Activated T-helper 1 cell treated with Interleukin-2 at 50 U/mL for 16 hours (primary cell): ENCODE measurements around the gene UBE2QL1.

Experiments
- DNase-seq: peaks from one replicate; pipeline ENCODE4 v3.0.0-alpha.2; 2020; ENCODE audit warnings: low read depth

UBE2QL1 gene

DNA sequence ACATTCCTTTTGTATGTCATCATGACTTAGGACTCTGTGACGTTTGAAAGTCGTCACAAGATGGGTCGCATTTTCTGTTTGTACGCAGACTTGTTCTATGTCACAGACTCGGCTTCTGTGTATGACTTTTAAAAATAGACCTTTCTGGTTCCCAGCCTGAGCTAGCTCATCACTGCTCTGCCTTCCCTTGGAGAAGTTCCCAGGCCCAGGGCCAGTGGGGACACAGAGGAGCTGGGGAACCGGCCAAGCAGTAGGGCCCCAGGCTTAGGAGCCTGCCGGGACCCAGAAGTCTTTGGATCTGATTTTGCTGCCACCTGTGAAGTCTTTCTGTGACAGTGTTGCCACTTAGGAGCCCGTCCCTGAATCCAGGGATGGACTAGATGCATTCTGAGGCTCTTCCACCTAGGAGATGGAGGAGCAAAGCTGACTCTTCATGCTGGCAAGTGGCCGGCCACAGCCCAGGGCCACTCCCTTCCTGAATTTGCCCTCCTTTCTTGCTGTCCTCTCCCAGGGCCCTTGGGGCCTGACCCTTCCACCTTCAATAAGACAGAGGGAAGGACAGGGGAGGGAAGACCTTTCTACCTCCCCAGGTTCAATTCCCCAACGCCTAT, 18.1 kb upstream of the UBE2QL1 start:
- no peak for DNase-seq

DNA sequence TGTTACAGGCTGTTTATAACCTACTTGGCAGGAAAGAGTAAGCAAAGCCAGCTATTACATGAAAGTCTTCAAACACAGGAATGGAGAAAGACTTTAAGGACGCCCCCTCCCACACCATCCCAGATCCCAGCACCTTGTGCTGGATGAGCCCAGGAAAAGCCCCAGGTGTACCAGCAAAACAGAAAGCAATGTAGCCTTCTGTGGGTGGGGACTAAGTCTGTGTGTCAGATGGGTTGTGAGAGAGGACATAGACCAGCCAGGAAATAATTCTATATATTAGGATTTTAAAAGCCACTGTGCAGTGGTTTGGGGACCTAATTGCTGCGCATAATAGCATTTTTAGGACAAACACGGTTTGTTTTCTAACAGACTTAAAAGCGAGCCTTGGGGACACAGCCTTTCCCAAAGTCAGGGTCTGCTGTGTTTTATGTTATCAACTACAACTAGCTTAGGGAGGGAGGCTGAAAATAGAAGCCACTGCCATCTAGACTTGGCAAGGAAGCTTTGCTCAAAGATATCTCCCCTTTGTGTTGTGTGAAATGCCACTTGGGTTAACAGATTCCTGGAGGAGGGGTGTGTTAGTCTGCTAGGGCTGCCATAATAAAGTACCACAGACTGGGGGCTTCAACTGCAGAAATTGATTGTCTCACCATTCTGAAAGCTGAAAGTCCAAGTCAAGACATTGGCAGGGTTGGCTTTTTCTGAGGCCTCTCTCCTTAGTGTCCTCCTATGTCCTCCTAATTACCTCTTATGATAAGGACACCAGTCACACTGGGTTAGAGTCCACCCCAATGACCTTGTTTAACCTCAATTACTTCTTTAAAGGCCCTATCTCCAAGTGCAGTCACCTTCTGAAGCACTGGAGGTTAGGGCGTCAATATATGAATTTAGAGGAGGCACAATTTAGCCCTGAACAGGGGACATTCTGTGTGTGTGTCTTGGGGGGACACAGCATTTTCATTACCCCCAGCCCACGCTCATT, 17.2 kb upstream of the UBE2QL1 start:
- DNase-seq: no peak

DNA sequence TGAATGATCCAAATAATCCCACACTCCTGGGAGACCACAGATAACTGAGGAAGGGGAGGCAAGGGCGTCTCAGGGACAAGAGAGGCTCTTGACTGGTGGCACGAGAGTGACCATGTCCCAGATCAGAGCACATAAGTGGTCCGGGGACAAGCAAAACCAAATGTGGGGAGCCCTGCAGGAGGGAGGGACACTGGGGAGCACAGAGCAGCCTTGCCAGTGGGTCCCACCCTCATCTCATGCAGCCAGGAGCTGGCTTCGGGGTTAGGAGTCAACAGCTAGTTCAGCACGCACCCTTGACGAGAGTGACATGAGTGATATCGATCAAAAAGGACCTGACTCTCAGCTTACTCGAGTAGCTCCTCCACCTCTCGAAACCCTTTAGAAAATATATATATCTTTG, 16.5 kb upstream of the UBE2QL1 start:
- DNase-seq: no peak

DNA sequence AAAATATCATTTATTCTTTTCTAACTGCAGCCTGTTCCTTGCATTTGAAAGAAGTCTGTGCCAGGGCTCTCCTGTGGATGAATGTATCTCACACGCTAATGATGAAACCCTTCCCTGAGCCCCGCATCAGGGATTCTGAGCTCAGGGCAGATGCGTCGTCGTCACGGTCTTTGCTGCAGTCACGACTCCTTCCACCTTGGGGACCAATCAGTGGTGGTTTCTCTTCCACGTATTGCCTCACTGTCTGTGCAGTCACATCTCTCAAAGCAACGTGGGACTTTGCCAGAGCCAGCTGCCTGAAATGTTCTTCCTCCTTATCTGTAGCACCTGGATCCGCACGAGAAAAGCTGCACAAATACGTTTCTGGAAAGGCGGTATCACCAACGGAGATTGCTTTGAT, 13.9 kb upstream of the UBE2QL1 start:
- DNase-seq: no peak

DNA sequence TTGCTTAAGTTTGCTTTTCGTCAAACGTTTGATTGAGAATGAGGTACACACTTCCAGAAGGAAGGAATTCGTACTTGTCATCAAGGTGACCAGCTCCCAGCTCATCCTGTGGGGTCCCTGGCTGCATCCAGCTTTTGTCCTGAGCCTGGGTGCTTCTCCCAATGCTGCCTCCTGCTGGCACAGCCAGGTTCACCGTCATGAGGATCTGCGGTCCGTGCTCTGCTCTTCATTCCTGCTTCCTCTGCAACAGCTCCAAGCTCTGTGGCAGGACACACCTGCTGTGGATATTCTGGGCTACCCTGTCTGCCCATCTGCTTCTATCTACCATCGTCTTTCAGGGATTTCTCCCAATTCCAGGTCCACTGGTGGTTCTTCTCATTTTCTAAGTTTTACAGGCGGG, 13.3 kb upstream of the UBE2QL1 start:
- DNase-seq: no peak

DNA sequence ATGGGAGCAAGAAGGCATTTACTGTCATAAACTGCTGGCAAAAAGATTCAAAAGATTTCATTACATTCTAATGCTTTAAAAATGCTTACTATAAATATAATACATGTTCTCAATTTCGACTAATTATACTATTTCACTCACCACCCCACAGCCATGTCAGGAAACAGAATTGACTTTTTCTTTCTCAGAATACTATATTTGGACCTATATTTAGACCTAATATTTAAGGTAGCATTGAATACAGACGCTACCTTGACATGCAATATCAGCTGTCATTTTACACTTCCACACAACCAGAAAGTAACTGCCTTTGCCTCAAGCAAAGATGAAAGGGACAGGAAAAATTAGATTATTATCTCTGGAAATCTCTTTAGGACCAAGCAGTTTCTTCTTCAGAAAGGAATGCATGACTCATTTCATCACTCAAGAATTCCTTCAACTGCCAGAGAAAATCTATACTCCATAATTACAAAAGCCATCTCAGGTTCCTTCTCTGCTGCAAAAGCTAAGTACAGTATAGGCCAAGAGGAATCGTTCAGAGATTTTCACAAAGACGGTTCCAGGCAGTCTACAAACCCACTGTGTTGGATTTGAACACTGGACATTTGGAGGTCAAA, 11.8 kb upstream of the UBE2QL1 start:
- DNase-seq: no peak

DNA sequence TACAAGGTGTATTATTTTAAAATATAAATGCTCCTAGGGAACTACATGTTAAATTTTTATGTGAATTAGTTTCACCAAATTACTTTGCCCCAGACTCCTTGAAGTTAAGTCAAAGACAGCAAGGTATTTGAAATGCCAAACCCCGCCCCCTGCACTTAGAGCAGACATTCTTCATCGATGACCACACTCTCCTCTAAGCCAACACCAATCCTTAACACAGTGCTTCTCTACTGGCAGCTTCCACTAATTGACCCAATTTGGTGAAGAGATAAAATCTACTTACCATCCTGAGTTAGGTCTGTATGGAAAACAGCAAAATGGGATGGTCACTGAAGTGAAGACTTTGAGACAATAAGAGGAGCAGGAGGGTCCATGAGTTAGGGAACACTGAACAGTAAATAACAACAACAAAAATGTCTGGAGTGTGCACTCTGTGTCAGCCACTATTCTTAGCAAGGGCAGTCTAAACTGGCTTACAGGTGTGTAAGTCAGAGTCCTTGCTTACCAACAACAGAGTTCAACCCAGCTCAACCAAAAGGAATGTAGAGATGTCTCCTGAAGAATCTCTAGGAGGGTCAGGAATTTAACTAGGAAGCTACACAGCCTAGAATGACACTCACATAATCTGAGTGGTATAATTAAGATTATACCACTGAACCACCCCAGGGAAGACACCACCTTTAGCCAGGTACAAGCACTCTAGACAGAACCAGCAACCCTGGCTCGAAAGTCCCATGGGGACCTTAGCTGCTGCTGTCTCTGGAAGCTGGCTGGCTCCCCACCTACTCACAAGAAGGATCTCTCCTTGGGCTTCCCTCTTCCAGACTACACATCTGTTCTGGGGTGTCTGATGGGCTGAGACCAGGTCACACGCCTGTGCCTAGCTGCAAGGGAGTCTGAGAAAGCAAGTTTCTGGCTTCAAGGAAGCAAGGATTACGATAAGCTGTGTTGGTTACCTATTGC, 8.8 kb upstream of the UBE2QL1 start:
- no peak for DNase-seq

DNA sequence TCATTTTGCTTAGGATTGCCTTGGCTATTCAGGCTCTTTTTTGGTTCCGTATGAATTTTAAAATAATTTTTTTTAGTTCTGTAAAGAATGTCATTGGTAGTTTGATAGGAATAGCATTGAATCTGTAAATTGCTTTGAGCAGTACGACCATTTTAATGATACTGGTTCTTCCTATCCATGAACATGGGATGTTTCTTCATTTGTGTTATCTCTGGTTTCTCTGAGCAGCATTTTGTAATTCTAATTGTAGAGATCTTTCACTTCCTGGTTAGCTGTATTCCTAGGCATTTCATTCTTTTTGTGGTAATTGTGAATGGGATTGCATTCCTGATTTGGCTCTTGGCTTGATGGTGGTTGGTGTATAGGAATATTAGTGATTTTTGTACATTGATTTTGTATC, 6.3 kb upstream of the UBE2QL1 start:
- DNase-seq: no peak

DNA sequence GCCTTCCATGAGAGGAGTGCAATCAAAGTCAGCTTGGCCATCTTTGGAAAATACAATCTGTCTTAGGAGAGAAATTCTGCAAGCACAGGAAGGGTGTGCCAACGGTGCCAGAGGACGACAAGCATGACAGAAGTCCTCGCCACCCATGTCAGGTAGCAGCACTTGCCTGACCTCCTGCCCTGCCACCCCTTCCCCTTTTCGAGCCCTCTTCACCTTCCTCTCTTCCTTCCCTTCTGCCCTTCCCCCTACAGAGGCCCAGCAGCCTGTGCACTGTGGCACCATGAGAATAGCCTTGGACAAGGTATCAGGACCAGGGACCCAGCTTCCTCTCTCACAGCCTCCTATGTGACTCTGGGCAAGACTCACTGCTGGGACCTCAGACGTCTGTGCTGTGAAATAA, 5.3 kb upstream of the UBE2QL1 start:
- DNase-seq: no peak

DNA sequence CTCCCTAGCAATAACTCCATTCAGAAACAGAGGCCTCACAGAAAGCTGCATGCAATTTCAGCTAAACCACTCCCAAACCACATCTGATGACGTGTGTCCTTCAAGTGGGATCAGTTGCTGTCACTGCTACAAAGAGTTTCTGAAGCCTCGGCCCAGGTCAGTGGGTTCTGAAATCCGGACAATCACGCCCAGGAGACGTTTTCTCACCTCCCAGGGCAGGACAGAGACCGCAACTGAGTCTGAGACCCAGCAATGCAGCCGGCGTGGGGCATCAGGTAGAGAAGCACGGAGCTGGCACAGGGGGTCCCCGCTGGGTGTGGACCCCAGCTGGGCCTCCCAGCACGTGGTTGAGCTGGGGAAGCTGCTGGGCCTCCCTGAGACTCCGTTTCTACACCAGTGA, 2.6 kb upstream of the UBE2QL1 start:
- no peak for DNase-seq

DNA sequence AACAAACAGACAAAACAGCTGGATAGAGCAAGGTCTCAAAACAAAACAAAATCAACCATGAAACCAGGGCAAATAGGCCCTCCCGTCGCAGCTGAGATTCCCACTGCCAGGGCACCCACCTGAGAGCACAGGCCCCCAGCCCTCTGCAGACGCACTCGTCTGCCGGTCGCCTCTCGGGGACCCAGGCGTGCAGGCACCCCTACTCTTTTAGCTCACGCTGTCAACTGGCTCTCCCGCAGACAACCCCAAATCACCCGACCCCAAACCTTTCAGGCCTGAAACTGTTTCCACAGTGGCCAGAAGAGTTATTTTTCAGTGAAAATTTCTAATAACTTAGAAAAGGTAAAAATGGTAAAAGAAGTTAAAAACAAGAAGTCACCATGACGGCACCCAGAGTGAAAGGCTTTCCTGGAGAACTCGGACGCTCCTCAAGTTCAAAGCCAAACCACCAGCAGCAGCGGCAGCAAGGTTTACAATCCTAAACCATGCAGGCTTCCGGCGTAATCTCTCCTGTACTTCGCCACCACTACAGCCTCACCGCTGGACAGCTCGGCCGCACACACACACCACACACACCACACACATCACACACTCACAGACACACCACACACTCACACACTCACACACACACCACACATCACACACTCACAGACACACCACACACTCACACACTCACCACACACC, 1.9 kb upstream of the UBE2QL1 start:
- DNase-seq: no peak

DNA sequence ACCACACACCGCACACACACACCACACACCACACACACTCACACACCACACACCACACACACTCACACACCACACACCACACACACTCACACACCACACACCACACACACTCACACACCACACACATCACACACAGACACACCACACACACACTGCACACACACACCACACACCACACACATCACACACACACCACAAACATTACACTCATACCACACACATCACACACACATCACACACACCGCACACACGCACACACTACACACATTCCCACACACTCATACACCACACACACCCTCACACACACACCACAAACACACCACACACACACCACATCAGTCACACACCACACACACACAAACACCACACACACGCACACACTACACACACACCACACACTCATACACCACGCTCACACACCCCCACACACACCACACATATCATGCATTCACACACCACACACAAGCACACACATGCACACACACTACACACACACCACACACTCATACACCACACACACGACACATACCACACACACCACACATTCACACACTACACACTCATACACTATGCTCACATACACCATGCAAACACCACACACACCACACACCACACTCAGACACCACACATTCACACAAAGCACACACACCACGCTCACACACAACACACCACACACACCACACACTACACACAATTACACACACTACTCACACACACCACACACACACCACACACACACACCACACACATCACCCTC, 1.1 kb upstream of the UBE2QL1 start:
- no peak for DNase-seq

DNA sequence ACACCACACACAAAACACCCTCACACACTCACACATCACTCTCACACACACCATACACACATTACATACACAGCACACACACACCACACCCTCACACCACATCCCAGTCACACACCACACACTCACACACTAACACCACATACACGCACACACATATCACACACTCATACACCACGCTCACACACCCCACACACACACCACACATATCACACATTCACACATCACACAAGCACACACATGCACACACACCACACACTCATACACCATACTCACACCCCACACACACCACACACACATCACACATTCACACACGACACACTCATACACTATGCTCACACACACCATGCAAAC, 543 bp upstream of the UBE2QL1 start:
- no peak for DNase-seq

DNA sequence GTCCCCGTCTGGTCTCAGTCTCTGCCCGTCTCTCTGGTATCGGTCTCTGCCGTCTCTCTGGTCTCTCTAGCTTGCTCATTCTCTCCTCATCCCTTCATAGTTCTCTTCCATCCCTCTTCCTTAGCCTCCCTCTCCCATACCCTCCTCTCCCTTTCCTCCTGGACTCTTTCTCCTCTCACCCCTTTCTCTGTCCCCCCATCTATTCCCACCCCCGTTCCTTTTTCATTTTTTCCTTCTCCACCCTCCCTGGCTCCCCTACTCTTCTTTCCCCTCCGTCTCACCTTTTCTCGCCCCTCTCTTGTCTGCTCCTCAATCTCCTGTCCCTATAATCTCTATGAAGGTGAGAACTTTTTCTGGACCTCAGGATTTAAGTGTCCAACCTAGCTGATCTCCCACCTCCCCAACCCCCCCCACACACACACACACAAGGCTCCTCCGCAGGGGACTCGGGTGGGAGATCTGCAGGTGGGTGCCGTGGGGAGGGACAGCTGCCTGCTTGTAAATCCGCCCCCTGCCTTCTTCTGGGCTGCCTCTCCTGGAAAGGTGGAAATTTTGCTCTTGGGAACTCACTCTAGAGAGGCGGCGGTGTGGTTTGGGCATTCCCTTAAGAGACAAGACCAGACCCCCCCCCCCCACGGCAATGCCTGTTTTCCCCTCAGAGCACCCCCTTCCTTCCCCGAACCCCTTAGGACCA, 953 bp downstream of the UBE2QL1 start:
- no peak for DNase-seq

DNA sequence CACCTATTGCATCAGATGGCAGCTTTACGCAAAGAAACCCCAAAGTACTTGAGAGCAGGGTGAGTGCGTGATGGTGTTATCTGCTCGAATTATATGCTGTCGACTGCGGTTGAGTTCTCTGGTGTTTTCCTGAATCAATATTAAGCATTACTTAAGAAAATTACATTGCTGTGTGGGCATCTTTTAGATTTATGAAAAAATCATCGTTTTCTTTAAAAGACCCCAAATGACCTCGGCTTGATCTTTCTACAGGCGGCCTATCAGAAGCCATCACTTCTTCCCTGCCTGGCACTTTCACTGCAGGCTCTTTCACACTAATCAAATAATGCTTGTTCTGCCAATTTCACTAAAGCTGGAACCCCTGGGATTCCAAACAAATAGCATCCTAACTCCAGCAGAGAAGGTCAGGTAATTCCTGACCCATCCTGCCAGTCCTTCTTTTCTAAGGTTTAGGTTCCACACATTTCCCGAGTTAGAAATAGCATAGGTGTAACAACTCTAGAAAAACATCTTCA, 1.7 kb downstream of the UBE2QL1 start:
- no peak for DNase-seq

DNA sequence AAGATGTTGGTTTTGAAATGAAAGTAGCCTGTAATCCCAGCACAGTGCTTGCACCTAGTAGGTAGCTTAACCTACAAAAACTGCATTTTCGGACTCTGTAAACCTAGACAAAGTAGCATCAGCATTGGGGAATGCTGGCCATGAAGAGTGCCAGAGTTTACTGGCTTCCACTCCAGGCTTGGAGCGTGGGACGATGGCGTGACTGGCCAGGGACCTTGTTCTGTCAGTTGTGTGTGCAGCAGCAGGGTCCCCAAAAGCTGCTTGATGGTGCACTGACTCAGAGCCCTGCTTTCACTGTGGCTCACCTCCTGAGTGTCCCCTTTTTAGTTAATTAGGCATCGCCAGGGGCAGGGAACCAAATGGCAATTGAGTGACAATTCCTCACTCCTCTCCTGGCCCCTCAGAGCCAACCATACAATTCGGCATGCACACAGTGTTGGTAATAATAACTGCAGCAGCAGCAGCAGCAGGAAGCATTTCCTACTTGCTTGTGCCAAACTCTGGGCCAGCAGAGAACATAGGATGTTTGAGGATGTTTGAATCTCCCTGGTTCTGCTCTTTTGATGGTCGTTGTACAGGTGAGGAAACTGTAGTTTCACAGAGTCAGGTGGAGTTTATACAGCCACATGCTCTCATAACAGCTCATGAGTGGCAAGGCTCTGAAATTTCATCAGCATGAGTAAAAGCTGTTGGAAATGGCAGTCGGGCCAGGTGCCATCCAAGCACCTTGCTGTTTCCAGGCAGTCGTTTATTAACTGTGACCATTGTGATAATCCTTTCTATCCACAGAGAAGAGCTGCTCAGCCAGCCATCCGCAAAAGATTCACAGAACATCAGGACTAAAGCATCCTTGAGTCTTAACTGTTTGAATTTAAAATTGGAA, 4.2 kb downstream of the UBE2QL1 start:
- DNase-seq: no peak

DNA sequence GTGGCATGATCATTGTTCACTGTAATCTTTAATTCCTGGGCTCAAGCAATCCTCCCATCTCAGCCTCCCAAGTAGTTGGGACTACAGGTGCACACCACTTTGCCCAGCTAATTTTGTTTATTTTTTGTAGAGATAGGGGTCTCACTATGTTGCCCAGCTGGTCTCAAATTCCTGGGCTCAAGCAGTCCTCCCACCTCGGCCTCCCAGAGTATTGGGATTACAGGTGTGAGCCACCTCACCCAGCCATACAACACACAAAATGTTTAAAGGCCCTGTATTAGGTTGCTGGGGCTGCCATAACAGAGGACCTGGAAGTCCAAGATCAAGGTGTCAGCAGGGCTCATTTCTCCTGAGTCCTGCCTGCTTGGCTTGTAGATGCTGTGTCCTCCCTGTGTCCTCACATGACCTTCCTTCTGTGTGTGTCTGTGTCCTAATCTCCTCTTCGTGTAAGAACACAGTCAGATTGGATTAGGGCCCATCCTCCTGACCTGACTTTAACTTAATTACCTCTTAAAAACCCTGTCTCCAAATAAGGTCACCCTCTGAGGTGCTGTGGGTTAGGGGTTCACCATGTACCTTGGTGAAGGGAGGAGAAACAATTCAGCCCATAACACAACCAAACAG, 5.4 kb downstream of the UBE2QL1 start:
- no peak for DNase-seq

DNA sequence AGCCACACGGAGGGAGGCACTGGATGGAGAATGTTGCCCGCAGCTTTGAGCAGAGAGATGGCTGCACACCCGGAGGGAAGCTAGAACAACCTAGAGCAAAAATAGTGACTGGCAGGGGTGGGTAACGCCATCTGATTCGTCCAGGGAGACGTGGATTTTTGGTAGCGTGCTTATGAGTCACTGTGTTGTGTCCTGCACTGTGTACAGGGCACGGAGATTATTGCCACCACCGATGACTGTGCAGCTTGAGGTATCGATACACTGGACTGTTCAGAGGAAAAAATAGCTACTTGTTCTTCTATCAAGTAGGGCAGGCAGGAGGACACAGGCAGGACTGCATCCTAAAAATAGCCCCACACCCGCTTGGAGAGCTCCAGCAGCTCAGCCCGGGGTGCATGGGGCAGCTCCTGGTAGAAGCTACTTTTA, 6.0 kb downstream of the UBE2QL1 start:
- no peak for DNase-seq
